Activated CD8-positive, alpha-beta T cell treated with anti-CD3 and anti-CD28 coated beads, Interleukin-2, amount 10 ng/mL, durations not matched to agents 7 days and 5 days (primary cell): ENCODE results near the gene IDI2. TPM values are rescaled to one million over a fixed set of nuclear protein-coding genes. Genes with fewer than 3 reads are reported as not detected.
"Not testable (repeated sequence)": the region's sequence is repeated elsewhere in the genome, so short reads cannot be mapped to it uniquely, and the experiment has no call there.

Experiments used
- ATAC-seq: fragments of 150-1000 bp; cut with Tn5 transposase; one replicate; pipeline ENCODE4 v1.10.0; 2021; ENCODE audit warnings: moderate library complexity
- CTCF ChIA-PET: fragments of 350-600 bp; sonication (Branson Sonifier 250); formaldehyde crosslinking; loops from one replicate; lab custom pipeline; 2021; ENCODE audit warnings: antibody characterized with exemption; lab: Charles Lee
- POLR2A ChIA-PET: fragments of 350-600 bp; sonication (Branson Sonifier 250); formaldehyde crosslinking; loops from one replicate; lab custom pipeline; 2021; ENCODE audit warnings: antibody characterized with exemption; lab: Charles Lee
- DNase-seq: peaks from one replicate; pipeline ENCODE4 v3.0.0-alpha.2; 2020
- H3K27ac Mint-ChIP-seq: one replicate; pipeline ENCODE4 v1.8.0; 2021; ENCODE audit warnings: mild to moderate bottlenecking, mixed read lengths
- H3K27me3 Mint-ChIP-seq: one replicate; pipeline ENCODE4 v1.8.0; 2021; ENCODE audit warnings: low read depth, mixed read lengths
- H3K36me3 Mint-ChIP-seq: one replicate; pipeline ENCODE4 v1.8.0; 2021; ENCODE audit warnings: low read depth, mixed read lengths
- H3K4me1 Mint-ChIP-seq: one replicate; pipeline ENCODE4 v1.8.0; 2021; ENCODE audit warnings: low read depth, mixed read lengths
- H3K4me3 Mint-ChIP-seq: one replicate; pipeline ENCODE4 v1.8.0; 2021; ENCODE audit warnings: mild to moderate bottlenecking, mixed read lengths
- H3K9me3 Mint-ChIP-seq: one replicate; pipeline ENCODE4 v1.8.0; 2022; ENCODE audit warnings: mixed read lengths; ENCODE audit not compliant: insufficient read depth
- total RNA-seq, 2 experiments: library from RNA; stranded (reverse); gene quantifications; one replicate each; pipeline ENCODE4 v1.2.3, GENCODE V29; 2021

Gene IDI2
- total RNA-seq = not detected

GRCh38 chr10:1025683-1026082 is at the start of gene IDI2:
Gene IDI2 (minus strand): TSS chr10:1025859. CDS start chr10:1024723, 1,136 bp downstream.
- Mint-ChIP-seq H3K9me3 (no peaks in the 10 kb centered on the region), H3K27ac (no peak within 1 kb of the TSS), H3K4me3 (no peak within 1 kb of the TSS), H3K27me3 (no peaks in the 10 kb centered on the region), H3K4me1 (no peaks in the 10 kb centered on the region), H3K36me3 (peaks cover under 1% of the 10 kb centered on the region)
- DNase-seq (no peak), ATAC-seq (no peak)
- ChIA-PET CTCF (no interaction called here), POLR2A (no interaction called here)

GRCh38 chr10:1074748-1075308 is 49.2 kb upstream of the IDI2 start:
- CTCF ChIA-PET = interaction anchor here (1.4 to 2.5 kb wide), 4 partner anchors 11 to 87 kb away, joined by 3 to 6 read pairs (median 4); partner anchors contain the start of gene GTPBP4
- peaks cover 4% of the 10 kb centered on the region for H3K4me1 Mint-ChIP-seq
- POLR2A ChIA-PET = interaction anchor here (1.0 kb wide), 1 partner anchor 19 kb away, joined by 3 read pairs; the partner anchor contains the start of gene WDR37
- peak overlapping the region; percentile 9 for H3K27ac Mint-ChIP-seq
- H3K9me3 Mint-ChIP-seq = no peaks in the 10 kb centered on the region
- peaks cover 31% of the 10 kb centered on the region for H3K36me3 Mint-ChIP-seq
- no peak overlapping the region for H3K4me3 Mint-ChIP-seq
- DNase-seq (no peak), ATAC-seq (peak; percentile 27)
- H3K27me3 Mint-ChIP-seq = no peaks in the 10 kb centered on the region

DNA sequence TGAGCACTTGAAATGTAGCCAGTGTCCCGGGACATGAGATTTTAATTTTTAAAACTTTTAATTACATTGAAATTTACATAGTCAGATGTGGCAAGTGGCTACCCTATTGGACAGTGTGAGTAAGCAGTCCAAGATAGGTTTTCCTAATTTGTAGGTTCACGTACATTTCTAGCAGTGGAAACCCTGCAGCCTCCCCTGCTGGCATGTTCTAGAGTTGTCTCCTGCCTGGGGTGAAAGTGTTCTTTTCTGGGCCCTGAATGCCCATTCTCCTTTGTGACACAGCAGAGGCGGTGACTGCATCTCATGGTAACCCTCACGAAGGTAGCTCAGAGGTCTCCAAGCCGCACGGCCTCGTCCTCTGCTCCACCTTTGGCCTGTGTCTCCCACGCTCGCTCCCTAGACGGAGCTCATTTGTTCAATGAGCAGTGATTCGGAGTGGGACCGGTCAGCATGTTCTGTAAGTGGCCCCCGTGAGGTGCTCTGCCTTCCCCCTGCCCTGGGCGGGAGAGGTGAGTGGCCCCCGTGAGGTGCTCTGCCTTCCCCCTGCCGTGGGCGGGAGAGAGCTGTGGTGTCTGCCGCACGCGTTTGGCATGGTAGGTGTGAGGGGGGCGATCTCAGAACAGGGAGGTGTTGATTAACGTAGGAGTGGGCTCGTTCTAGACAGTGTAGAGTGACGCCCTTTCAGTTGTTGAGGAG is 48.5 kb upstream of the IDI2 start:
- Mint-ChIP-seq H3K9me3 (no peaks in the 10 kb centered on the region), H3K4me1 (peaks cover 10% of the 10 kb centered on the region), H3K27me3 (no peaks in the 10 kb centered on the region), H3K4me3 (no peak overlapping the region), H3K36me3 (peaks cover 28% of the 10 kb centered on the region), H3K27ac (peak overlapping the region; percentile 9)
- DNase-seq (no peak), ATAC-seq (peak; percentile 36)
- CTCF ChIA-PET = interaction anchor here (1.1 to 2.5 kb wide), 6 partner anchors 10 to 86 kb away, joined by 3 to 6 read pairs (median 4); partner anchors contain the start of gene GTPBP4
- POLR2A ChIA-PET = interaction anchor here (1.0 kb wide), 1 partner anchor 18 kb away, joined by 3 read pairs; the partner anchor contains the start of gene WDR37

- Mint-ChIP-seq H3K27me3 (no peaks in the 10 kb centered on the region), H3K36me3 (peaks cover 26% of the 10 kb centered on the region), H3K4me1 (peaks cover 24% of the 10 kb centered on the region), H3K9me3 (no peaks in the 10 kb centered on the region), H3K4me3 (no peak overlapping the region), H3K27ac (no peak overlapping the region)
- POLR2A ChIA-PET = no interaction called here
- no peak for DNase-seq
- CTCF ChIA-PET = no interaction called here
- no peak for ATAC-seq
Measured at GRCh38 chr10:1070919-1071318, 45.3 kb upstream of the IDI2 start.

- POLR2A ChIA-PET = interaction anchor here (0.6 to 0.8 kb wide), 2 partner anchors 13 to 15 kb away, joined by 3 read pairs; partner anchors contain the start of gene WDR37
- DNase-seq = no peak
- CTCF ChIA-PET = interaction anchor here (0.8 kb wide), 1 partner anchor 184 kb away, joined by 3 read pairs; no protein-coding TSS in a partner anchor
- Mint-ChIP-seq H3K36me3 (peaks cover 25% of the 10 kb centered on the region), H3K27me3 (no peaks in the 10 kb centered on the region), H3K4me3 (no peak overlapping the region), H3K4me1 (peaks cover 37% of the 10 kb centered on the region), H3K9me3 (no peaks in the 10 kb centered on the region), H3K27ac (no peak overlapping the region)
- no peak for ATAC-seq
Measured at GRCh38 chr10:1068380-1069361, 43.0 kb upstream of the IDI2 start.

DNA sequence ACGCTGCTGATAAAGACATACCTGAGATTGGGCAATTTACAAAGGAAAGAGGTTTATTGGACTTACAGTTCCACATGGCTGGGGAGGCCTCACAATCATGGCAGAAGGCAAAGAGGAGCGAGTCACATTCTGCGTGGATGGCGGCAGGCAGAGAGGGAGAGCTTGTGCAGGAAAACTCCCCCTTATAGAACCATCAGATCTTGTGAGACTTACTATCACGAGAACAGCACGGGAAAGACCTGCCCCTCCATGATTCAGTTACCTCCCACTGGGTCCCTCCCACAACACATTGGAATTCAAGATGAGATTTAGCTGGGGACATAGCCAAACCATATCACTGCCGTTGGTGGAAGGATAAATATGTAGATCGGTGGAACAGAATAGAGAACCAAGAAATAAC is 41.1 kb upstream of the IDI2 start:
- peaks cover 55% of the 10 kb centered on the region for H3K4me1 Mint-ChIP-seq
- H3K4me3 Mint-ChIP-seq, POLR2A ChIA-PET, ATAC-seq, DNase-seq, CTCF ChIA-PET, H3K9me3 Mint-ChIP-seq, H3K27ac Mint-ChIP-seq, H3K27me3 Mint-ChIP-seq: not testable (repeated sequence)
- peaks cover 32% of the 10 kb centered on the region for H3K36me3 Mint-ChIP-seq

DNA sequence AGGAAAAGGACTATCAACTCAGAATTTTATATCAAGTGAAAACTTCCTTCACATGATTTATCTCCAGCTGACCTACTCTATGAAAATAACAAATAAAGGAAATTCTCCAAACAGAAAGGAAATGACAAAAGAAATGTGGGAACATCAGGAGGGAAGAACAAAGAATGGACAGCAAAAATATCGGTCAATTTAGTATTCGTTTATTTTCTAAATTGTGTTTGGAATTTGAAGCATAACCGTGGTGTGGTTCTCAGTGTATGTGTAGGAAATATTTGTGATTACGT is 39.2 kb upstream of the IDI2 start:
- H3K9me3 Mint-ChIP-seq = no peaks in the 10 kb centered on the region
- H3K27ac Mint-ChIP-seq = no peak overlapping the region
- peaks cover 71% of the 10 kb centered on the region for H3K4me1 Mint-ChIP-seq
- CTCF ChIA-PET = interaction anchor here (1.2 kb wide), 1 partner anchor 15 kb away, joined by 3 read pairs; no protein-coding TSS in a partner anchor
- H3K36me3 Mint-ChIP-seq = peaks cover 43% of the 10 kb centered on the region
- H3K27me3 Mint-ChIP-seq = no peaks in the 10 kb centered on the region
- ATAC-seq (no peak), DNase-seq (no peak)
- POLR2A ChIA-PET = no interaction called here
- no peak overlapping the region for H3K4me3 Mint-ChIP-seq

DNA sequence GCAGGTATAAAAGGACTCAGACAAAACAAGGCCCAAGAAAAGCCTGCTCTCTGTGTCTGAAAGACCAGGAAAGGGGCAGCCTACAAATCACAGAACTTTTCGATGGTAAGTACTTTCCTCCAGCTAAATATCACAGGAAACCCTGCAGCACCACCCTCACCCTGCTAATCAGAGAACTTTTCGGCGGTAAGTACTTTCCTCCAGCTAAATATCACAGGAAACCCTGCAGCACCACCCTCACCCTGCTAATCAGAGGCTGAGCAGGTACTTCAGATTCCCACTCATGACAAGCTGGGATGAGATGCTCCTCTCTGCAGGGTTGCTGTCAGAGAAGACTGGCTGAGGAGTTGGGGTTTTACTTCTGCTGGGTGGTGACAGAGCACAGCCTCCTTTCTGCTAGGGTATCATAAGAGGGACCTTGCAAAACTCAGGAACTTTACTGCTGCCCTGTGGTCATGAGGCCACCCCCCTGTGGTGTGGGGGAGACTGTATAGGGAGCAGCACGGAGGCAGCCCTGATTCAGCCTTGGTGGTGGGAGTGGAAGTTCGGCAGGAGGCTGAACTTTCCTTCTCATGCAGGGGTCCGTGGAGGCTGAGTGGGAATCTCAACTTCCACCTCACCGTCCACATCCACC is 37.7 kb upstream of the IDI2 start:
- ChIA-PET CTCF (interaction anchor here (0.7 to 1.4 kb wide), 2 partner anchors 10 to 11 kb away, joined by 4 to 5 read pairs; no protein-coding TSS in a partner anchor), POLR2A (interaction anchor here (0.7 kb wide), 1 partner anchor 14 kb away, joined by 3 read pairs; no protein-coding TSS in a partner anchor)
- peak; percentile 75 for ATAC-seq
- DNase-seq = peak; percentile 36
- peak overlapping the region; percentile 85 for H3K27ac Mint-ChIP-seq
- H3K4me3 Mint-ChIP-seq = peak overlapping the region; percentile 58
- H3K27me3 Mint-ChIP-seq = no peaks in the 10 kb centered on the region
- no peaks in the 10 kb centered on the region for H3K9me3 Mint-ChIP-seq
- peaks cover 70% of the 10 kb centered on the region for H3K4me1 Mint-ChIP-seq
- peaks cover 46% of the 10 kb centered on the region for H3K36me3 Mint-ChIP-seq

DNA sequence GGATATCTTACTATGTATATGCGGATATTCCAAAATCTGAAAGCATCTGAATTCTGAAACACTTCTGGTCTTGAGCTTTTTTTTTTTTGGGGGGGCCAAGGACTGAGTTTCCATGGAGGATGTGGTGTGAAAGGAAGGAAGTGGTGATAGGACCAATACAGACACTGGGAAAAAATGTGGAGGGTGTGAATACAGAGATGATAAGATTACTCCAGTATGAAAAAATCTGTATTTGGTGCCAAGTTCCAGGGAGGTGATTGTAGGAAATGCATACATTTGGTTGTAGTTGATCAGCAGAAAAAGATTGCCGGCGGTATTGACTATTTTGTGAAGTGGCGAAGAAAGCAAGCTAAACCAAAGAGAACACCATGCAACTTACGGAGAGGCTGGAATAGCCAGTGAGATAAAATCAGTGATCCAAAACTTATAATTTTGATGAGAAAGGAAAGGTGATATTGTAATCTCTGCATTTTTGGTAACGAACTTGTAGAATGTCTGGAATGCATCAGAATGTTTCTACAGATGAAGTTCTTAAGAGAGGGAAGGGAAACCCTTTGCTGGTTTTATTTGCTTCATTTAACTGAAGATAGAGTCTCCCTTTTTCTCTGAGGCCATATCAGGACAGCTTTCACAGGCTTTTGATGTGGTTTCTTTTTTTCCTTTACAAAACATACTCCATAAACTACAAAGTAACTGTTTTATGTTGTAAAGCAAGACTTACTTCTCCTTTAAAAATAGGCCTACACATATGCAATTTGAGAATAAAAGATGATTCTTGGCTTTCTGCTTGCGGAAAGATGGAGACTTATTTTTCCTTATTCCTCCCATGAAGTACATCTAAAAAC is 36.5 kb upstream of the IDI2 start:
- Mint-ChIP-seq H3K4me1 (peaks cover 72% of the 10 kb centered on the region), H3K9me3 (no peaks in the 10 kb centered on the region), H3K27me3 (no peaks in the 10 kb centered on the region), H3K4me3 (peak overlapping the region; percentile 58), H3K36me3 (peaks cover 55% of the 10 kb centered on the region), H3K27ac (peak overlapping the region; percentile 85)
- peak; percentile 34 for ATAC-seq
- DNase-seq = no peak
- CTCF ChIA-PET = interaction anchor here (0.8 to 1.4 kb wide), 2 partner anchors 12 to 13 kb away, joined by 3 to 4 read pairs; no protein-coding TSS in a partner anchor
- POLR2A ChIA-PET = interaction anchor here (1.3 kb wide), 2 partner anchors 10 to 13 kb away, joined by 4 to 6 read pairs; partner anchors contain the start of gene IDI1

- ChIA-PET CTCF (interaction anchor here (1.6 kb wide), 1 partner anchor 11 kb away, joined by 6 read pairs; the partner anchor contains the start of gene IDI1), POLR2A (interaction anchor here (0.7 to 1.5 kb wide), 2 partner anchors 11 to 16 kb away, joined by 3 to 8 read pairs; partner anchors contain the start of gene IDI1)
- DNase-seq = no peak
- Mint-ChIP-seq H3K27me3 (no peaks in the 10 kb centered on the region), H3K9me3 (no peaks in the 10 kb centered on the region), H3K36me3 (peaks cover 51% of the 10 kb centered on the region), H3K27ac (peak overlapping the region; percentile 69), H3K4me1 (peaks cover 76% of the 10 kb centered on the region), H3K4me3 (no peak overlapping the region)
- ATAC-seq = no peak
Measured at GRCh38 chr10:1059902-1060301, 34.2 kb upstream of the IDI2 start.
